ENCODE data around the gene PRDM2.

The PRDM2 gene

DNA sequence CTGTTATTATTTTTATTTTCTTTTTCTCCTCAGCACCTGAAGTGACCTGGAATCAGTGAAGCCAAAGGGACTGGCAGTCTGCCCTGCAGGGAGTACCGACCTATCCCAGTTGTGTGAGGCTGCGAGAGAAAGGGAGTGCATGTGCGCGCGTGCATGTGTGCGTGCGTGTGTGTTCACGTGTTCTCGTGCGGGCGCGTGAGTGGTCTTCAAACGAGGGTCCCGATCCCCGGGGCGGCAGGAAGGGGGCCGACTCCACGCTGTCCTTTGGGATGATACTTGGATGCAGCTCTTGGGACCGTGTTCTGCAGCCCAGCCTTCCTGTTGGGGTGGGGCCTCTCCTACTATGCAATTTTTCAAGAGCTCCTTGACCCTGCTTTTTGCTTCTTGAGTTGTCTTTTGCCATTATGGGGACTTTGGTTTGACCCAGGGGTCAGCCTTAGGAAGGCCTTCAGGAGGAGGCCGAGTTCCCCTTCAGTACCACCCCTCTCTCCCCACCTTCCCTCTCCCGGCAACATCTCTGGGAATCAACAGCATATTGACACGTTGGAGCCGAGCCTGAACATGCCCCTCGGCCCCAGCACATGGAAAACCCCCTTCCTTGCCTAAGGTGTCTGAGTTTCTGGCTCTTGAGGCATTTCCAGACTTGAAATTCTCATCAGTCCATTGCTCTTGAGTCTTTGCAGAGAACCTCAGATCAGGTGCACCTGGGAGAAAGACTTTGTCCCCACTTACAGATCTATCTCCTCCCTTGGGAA is 123.3 kb downstream of the PRDM2 start:
- no peak for DNase-seq

DNA sequence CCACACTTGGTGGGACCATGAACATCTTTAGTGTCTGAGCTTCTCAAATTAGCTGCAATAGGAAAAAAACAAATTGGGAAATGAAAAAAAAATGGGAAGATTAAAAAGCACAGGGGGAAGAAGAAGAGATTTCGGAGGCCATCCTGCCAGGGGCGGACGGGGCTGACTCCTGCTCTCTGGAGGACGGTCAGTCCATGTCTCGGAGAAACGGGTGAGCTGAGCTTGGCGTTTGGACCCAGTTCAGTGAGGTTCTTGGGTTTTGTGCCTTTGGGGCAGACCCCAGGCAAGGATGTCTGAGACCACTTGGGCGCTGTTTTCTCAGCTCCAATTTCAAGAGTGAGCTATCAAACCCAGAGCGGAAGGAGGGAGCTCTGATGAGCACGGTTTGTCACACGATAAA is 123.9 kb downstream of the PRDM2 start:
- no peak for DNase-seq

DNA sequence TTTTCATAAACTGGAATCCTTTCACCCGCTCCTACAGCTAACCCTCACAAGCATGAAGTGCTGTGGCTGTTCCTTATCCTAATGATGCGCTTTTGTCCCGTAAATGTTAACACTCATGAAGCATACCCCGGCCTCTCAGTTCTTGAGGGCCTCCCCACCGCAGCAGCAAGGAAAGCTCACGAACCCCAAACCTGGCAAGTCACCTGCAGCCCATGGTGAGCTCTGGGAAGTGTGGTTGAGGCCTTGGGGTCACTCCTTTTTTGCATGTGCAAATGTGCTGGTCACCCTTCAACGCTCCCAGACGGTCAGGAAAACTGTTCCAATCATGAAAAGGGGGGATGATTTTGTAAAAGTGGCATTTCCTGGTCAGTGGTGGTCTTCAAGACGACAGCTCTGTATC is 124.6 kb downstream of the PRDM2 start:
- DNase-seq: no peak

DNA sequence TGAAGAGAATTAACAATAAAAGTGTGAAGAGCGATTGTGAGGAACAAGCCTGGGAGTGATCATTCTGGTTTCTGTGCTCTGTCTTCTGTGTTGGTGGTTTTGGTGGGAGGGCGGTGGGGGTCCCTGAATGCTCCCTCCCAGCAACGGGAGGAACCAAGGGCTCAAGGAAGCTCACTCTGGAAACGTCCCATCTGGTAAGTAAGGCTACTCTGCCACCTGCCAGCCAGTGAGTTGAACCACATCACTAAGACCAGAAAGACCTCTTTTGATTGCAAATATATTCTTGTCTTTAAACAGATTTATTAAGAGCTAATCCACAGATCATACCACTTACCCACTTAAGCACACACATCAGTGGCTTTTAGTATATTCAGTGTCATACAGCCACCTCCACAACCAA is 125.0 kb downstream of the PRDM2 start:
- DNase-seq: no peak

DNA sequence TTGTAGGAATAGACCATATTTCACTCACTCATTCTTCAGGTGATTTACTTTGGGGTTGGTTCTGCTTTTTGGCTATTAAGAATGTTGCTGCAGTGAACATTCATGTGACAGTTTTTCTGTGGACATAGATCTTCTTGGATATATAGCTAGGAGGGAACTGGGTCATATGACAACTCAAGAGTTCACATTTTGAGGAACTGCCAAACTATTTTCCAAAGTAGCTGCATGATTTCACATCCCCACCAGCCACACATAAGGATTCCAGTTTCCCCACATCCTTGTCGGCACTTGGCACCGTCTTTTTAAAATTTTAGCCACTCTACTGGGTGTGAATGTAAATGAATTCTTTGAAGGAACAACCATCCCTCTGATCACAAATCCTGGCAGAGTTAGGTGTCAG is 126.0 kb downstream of the PRDM2 start:
- DNase-seq: no peak

DNA sequence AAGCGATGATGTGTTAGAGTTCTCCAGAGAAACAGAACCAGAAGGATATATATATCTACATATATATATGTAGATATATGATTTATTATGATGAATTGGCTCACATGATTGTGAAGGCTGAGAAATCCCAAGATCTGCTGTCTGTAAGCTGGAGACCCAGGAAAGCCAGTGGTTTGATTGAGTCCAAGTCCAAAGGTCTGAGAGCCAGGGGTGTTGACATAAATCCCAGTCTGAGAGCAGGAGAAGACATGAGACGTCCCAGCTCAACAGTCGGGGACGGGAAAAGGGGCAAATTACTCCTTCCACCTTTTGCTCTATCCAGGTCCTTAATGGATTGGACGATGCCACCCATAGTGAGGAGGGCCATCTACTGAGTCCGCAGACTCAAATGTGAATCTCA is 126.6 kb downstream of the PRDM2 start:
- DNase-seq: no peak

DNA sequence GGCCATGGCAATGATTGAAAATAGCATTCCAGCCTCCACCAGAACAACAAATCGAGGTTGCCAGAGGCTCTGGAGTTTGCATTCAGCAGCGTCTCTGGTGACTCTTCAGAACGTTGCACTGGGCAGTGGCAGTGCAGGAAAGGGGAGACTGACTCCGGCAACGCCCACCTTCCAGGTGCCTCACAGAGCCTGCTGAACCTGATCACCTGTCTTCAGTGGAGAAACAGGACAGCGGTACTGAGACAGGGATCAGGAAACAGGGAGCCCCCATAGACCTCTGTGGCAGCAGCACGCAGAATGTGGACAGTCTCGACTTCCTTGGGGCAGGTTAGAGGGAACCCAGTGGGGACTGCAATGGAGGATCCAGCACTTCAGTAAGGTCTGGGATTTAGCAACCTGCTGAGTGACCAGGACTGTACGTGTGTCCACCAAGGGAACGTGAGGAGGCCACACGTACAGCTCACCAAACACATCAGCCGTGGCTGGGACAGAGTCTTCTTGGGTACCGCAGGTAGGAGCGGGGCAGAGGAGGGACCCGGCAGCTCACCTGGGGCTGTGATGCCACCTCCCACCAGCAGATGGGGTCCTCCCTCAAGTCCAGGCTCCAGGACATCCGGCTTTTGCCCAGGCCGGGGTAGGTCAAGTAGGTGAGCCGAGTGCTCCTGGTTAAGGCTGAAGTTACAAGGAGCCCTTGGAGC is 128.6 kb downstream of the PRDM2 start:
- DNase-seq: peak; percentile 28

DNA sequence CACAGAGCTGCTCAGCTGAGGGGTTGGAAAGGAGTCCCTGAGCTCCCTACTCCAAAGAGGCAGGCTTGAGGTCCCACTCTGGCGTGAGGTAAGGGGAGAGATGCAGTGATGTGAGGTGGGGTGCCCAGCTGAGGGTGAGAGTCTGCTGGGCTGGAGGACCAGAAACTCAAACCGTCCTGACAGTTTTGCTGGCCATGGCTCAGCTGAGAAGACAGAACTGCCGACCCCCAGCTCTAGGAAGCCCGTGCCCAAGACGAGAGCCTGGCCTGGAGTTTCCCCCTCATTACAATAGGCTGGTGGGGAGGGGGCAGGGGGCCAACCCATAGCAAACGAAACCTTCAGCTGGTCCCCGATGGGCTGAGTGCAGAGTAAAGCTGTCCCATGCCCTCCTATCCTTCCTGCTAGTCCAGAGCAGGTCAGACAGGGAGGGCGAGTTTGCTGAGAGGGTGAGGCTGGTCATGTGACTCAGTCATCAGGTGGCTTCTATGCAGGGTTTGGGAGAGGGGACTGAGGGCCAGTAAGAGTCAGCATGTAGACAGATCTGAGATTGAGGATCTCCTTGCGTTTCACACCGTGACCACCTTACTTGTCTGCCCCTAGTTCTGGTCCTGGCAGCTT is 129.3 kb downstream of the PRDM2 start:
- no peak for DNase-seq

DNA sequence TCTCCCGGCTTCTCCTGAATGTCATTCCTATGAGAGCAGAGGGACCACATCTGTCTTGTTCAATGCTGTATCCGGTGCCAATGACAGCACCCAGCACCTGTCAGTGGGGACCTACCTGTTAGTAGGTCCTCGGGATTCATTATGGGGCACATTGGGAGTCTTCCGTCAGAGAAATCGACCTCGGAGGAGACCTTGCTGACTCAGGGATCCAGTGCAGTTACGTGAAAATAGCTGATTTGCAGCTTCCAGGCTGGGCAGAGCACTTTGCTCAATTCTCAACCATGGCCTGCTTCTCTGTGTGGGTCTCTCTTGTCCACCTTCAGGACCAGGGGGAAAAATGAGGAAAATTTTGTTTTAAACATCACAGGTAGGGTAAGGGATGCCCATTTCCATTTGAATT is 130.2 kb downstream of the PRDM2 start:
- DNase-seq: no peak

DNA sequence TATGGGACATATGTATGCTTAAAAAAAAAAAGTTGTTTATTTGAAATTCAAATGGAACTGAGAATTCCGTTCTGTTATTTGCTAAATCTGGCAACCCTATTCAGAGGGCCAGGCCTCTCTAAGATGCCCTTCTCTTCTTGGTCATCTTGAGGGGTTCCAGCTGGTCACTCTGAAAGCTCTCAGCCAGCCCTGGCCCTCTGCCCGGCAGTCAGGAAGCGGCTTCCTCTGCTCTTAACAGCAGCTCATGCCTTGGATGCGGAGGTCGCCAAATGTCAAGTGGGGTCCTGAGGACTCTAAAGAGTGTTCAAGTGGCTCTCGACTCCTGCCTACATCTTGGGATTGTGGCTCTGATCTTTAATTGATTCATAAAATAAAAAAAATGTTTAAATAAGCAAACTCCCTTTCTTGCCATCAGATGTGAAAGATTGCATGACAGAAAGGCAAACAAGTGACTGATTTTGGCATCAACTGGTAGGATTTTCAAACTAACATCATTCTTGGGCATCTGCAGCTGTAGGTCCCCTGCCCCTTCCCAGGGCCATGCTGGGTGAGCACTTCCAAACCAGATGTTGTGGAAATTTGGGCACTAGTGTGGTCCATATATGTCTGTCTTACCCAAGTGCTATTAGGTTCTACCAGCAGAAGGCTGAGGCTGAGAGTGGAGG is 130.8 kb downstream of the PRDM2 start:
- DNase-seq: no peak

DNA sequence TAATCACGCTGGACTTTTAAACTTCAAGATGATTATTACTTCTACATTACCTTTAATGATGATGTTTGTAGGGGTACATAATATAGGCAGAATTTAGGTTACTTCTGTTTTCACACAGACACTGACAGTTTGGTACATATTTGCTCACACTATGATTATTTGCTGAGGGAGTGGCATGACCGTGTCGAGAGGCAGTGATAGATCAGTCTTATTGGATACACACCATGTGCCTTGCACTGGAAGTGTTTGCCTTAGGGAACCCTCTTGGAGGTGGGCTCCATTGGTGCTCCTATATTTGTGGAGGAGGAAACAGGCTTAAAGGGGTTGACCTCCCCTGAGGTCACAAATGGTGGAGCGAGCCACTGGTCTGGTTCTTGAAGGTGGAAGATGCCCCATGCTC is 132.1 kb downstream of the PRDM2 start:
- DNase-seq: no peak

DNA sequence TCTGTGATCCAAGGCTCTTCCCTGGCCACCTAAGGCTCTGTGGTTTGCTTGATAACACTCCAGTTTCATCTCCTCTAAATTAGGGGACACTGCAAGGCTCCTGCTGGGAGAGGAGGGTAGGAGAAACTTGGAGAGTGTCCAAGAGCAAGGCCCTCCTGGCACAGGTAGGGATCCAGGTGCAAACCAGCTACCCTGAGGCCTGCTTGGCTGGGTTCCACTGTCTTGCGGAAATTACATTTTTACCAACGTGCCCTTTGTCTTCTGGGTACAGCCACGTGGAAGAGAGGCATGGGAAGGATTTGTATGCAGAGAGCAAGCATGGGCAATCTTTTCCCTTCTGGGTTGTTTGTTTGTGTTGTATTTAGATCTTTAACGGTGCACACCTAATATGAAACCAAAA is 132.5 kb downstream of the PRDM2 start:
- DNase-seq: peak; percentile 89

DNA sequence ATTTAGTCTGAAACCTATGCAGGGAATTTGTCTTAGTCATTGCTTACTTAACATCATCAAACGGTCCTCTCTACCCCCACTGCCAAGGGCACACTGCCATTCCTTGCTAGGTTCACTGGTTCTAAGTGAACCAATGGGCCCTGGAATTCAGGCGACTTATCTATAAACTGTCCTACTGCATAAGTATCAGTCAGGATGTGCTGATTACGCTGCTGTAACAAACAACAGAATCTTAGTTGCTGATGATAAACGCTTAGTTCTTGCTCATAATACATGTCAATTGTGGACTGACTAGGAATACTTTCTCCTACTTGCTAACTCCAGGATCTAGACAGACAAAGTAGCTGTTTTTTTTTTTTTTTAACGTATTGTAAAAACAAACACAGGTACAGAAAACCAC is 136.1 kb downstream of the PRDM2 start:
- no peak for DNase-seq

DNA sequence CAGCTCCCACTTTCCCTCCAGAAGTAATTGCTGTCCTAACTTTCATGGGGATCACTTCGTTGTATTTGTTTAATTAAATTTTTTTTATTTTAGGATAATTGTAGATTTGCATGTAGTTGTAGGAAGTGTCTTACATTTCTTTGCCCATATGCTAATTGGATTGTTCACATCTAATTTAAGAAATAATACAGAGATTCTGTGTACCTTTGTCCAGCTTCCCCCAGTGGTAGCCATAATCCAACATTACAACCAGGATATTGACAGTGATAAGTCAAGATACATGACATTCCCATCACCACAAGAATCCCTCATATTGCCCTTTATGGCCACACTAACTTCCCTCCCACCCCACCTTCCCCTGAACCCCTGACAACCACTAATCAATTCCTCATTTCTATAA is 136.6 kb downstream of the PRDM2 start:
- DNase-seq: no peak

DNA sequence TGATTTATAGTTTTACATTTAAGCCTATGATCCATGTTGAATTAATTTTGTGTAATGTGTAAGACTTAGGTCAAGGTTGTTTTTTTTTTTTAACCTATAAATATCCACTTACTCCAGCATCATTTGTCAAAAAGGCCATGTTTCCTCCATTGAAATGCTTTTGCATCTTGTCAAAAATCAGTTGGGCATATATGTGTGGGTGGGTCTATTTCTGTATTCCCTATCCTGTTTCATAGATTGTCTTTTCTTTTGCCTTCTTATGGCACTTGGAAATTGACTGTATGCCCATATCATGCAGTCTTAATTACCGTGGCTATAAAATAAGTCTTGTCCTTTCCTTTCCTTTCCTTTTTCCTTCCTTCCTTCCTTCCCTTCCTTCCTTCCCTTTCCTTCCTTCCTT is 138.2 kb downstream of the PRDM2 start:
- DNase-seq: no peak

DNA sequence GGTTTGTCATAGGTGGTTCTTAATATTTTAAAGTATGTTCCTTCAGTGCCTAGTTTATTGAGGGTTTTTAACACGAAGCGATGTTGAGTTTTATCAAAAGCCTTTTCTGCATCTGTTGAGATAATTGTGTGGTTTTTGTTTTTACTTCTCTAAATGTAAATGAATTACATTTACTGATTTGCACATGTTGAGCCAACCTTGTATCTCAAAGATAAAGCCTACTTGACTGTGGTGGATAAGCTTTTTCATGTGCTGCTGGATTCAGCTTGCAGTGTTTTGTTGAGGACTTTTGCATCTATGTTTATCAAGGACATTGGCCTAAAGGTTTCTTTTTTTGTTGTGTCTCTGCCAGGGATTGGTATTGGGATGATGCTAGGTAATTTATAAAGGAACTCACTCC is 142.5 kb downstream of the PRDM2 start:
- DNase-seq: no peak

DNA sequence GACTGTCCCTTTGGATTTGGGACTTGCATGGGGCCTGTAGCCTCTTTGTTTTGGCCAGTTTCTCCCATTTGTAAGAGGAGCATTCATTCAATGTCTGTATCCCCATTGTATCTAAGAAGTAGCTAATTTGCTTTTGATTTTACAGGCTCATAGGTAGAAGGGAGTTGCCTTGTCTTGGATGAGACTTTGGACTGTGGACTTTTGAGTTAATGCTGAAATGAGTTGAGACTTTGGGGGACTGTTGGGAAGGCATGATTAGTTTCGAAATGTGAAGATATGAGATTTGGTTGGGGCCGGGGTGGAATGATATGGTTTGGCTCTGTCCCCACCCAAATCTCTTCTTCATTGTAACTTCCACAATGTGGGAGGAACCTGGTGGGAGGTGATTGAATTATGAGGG is 151.7 kb downstream of the PRDM2 start:
- DNase-seq: no peak

DNA sequence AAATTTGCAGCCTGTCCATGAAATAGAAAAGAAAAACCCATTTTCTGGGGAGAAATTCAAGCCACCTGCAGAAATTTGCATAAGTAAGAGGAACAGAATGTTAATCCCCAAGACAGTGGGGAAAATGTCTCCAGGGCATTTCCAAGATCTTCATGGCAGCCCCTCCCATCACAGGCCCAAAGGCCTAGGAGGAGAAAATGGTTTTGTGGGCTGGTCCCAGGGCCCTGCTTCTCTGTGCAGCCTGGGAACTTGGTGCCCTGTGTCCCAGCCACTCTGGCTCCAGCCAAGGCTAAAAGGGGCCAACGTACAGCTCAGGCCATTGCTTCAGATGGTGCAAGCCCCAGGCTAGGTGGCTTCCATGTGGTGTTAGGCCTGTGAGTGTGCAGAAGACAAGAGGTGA is 155.6 kb downstream of the PRDM2 start:
- DNase-seq: no peak

DNA sequence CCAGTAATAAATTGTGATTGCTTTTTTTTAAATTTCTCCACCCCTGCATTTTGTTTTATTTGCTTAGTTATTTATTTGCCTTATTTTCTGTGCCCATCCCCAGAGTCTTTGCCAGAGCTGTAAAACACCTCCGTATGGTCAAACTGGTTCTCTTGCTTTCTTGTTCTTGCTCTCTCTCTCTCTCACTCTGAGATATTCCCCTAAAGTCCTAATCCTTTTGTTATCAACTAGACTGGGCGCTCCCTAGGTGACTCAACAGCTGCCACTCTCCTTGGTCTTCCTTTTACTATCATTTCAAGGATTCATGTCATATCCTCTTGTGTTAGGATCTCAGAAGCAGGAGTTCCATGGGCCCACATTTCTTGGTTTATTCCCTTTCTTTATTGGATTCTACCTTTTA is 160.0 kb downstream of the PRDM2 start:
- no peak for DNase-seq

DNA sequence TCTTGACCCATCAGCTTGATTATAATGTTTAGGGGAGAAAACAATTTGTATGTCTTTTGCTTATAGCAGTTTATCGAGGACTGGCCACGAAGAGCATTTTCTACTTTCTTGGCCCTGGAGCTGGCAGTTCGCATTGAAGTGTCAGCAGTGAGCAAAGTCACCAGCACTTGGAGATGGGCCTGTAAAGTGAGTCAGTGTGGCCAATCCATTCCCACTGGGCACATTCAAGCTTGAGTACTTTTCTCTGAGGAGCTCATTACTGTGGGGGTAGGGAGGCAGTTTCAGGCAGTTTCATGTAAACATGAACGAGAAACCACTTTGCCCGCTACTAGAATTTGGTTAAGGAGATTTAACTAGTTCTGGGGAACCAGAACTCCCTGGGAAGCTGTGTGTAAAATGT is 164.8 kb downstream of the PRDM2 start:
- DNase-seq: no peak

DNA sequence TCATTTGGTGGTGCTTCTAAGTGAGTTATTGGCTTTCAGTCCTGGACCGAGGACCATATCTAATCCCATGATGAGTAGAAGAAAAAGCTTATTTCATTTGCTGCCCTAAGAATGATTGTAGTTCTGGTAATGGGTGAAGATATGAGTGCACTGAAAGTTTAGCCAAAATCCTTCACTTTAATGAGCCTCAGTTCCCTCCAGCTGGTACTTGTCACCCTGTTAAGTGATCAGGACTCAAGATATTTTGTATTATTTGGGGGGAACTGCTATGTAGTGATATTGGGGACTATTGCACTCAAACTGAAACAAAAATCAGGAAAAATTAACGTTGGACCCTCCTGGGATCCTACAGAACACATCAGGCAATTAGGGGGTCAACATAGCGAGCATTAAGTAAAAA is 165.9 kb downstream of the PRDM2 start:
- no peak for DNase-seq

DNA sequence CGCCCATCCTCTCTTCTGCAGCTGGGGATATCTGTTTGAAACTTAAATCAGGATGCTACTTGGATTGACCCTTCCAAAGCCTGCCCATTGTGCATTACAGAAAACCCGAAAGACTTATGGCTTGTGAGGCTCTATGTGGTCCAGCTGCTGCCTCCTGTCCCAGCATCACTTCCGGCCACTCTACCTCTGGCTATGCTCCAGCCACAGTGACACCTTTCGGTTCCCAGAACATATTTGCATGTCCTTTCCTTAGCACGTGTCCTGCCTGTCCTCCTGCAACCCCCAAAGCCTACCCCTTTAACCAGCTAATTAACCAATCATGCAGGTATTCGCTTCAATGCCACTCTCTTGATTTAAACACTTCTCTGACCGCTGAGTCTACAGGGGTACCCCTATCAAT is 167.6 kb downstream of the PRDM2 start:
- DNase-seq: no peak

DNA sequence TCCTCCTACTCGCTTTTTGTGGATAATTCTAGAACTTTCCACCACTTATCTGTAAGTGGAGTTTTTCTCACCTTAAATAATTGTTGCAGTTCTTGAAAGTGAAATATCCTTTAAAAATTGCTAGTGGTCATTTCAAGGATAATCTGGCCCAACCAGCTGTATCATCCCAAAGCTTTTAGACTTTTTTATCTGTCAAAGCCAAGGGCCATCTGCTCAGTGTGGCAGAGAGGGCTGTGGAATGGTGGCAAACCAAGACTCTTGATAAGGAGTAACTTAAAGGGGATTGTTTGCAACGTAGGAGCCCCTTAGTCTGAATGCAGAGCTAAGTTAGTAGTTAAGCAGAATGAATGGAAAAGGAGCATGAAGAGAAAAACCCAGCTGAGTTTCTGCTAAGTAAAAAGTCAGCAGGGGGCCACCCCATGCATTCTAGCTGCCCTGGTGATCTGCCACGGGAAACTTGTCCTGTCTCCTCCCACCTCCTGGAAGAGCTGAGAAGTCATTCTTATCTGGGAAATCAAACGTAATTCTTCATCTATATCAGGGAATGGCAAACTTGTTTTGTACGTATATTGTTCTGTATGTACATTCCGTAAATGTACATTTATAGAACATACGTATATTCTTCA is 169.3 kb downstream of the PRDM2 start:
- DNase-seq: no peak

Data from NCI-H2029 (cell line).